Measurements from ENCODE around the gene COTL1. TPM values are rescaled to one million over a fixed set of nuclear protein-coding genes. Genes with fewer than 3 reads are reported as not detected.

Gene COTL1
- total and polyA plus RNA-seq, 9 of the 15 experiments (the other 6 are each of a cell fraction or from before 2014, with no cell fraction given), result 27.7 to 185 (median 72.5) TPM

- TF ChIP-seq ZBTB40 (IDR thresholded peaks at IDR 0.05) (no peak), ZBTB40 (CRISPR knock-in tag; IDR thresholded peaks at IDR 0.05) (peak; percentile 42; the same call in 1 of the 2 replicates), SMARCE1 (IDR thresholded peaks at IDR 0.05) (no peak), STAG1 (CRISPR knock-in tag; IDR thresholded peaks at IDR 0.05; ENCODE audit: borderline replicate concordance) (no peak), ZBTB12 (CRISPR knock-in tag; IDR thresholded peaks at IDR 0.05) (no peak)
Observed at GRCh38 chr16:84559311-84559932, 58.5 kb downstream of the COTL1 start (continued).

Data from K562 (cell line).